ENCODE data around the gene SERPINA6. TPM values are rescaled to one million over a fixed set of nuclear protein-coding genes. Genes with fewer than 3 reads are reported as not detected.

SERPINA6 gene
- total and polyA plus RNA-seq, 2 donors (not counting 1 experiment from before 2014, with no cell fraction given): not detected

DNA sequence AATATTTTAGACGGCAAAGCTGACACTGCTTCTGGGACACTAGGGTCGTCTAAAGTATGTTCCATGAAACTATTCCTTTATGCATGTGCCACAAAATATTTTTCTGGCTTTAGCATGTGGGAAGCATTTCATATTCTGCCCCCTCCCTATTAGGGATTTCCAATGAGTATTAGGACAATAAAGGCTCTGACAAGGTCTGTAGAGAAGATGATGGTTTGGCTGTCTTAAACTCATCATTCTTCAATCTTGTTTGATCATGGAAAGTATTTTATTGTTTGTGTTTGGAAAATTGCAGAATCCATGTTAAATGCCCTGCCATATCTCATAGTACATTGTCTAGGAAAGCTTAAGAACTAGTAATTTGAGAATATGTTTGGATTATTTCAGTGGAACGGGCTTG, 42.5 kb upstream of the SERPINA6 start:
- H3K27me3 ChIP-seq (ENCODE audit: control insufficient read depth, insufficient read depth, low read length): no peaks in the 10 kb centered on the region
- H3K27ac ChIP-seq (ENCODE audit: insufficient read depth, low read length): no peak overlapping the region
- H2AFZ ChIP-seq (ENCODE audit: low read length): no peak overlapping the region
- DNase-seq (ENCODE audit: low read depth in 2 of 2): no peak
- H3K9ac ChIP-seq (ENCODE audit: insufficient read depth, low read length): no peak overlapping the region
- no peaks in the 10 kb centered on the region for H3K79me2 ChIP-seq (ENCODE audit: control insufficient read depth, insufficient read depth, low read length)
- TF ChIP-seq, protein P1, sequence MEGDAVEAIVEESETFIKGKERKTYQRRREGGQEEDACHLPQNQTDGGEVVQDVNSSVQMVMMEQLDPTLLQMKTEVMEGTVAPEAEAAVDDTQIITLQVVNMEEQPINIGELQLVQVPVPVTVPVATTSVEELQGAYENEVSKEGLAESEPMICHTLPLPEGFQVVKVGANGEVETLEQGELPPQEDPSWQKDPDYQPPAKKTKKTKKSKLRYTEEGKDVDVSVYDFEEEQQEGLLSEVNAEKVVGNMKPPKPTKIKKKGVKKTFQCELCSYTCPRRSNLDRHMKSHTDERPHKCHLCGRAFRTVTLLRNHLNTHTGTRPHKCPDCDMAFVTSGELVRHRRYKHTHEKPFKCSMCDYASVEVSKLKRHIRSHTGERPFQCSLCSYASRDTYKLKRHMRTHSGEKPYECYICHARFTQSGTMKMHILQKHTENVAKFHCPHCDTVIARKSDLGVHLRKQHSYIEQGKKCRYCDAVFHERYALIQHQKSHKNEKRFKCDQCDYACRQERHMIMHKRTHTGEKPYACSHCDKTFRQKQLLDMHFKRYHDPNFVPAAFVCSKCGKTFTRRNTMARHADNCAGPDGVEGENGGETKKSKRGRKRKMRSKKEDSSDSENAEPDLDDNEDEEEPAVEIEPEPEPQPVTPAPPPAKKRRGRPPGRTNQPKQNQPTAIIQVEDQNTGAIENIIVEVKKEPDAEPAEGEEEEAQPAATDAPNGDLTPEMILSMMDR (conservative IDR thresholded peaks at IDR 0.05 in 1 of 2, IDR thresholded peaks at IDR 0.05 in 1 of 2; ENCODE audit: low read depth in 1 of 2, low read length in 2 of 2): no peak
- TF ChIP-seq EZH2 (IDR thresholded peaks at IDR 0.05; ENCODE audit: low read length, missing control alignments): no peak
- H3K9me3 ChIP-seq (ENCODE audit: control insufficient read depth, insufficient read depth, low read depth, low read length): no peaks in the 10 kb centered on the region
- no peaks in the 10 kb centered on the region for H3K36me3 ChIP-seq (ENCODE audit: control insufficient read depth, insufficient read depth, low read length)
- H3K4me2 ChIP-seq (ENCODE audit: extremely low read depth, insufficient read depth, low read length): no peak overlapping the region
- no peaks in the 10 kb centered on the region for H3K4me1 ChIP-seq (ENCODE audit: control insufficient read depth, extremely low read depth, insufficient read depth, low read length)
- H4K20me1 ChIP-seq (ENCODE audit: control insufficient read depth, extremely low read depth, insufficient read depth, low read length): no peaks in the 10 kb centered on the region
- H3K4me3 ChIP-seq (replicated peaks in 1 of 4; ENCODE audit: control extremely low read depth in 1 of 4, insufficient read depth in 1 of 4, low read depth in 3 of 4, low read length in 4 of 4): no peak overlapping the region

DNA sequence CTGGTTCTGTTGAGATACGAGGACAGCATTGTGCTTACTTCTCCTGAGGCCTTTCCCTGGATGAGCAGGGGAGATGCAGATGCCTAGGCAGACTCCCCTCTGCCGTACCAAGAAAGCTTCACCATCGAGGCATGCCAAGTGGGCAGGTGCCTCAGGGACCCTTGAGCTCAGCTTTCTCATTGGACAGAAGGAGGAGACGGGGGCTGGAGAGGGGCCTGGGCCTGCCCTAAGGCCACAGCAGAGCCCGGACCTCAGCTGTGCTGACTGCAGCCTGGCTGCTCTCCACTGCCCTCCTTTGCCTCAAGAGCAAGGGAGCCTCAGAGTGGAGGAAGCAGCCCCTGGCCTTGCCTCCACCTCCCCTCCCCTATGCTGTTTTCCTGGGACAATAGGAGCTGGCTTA, 41.8 kb upstream of the SERPINA6 start:
- Histone ChIP-seq H3K4me3 (replicated peaks in 1 of 4; ENCODE audit: control extremely low read depth in 1 of 4, insufficient read depth in 1 of 4, low read depth in 3 of 4, low read length in 4 of 4) (no peak overlapping the region), H3K79me2 (ENCODE audit: control insufficient read depth, insufficient read depth, low read length) (no peaks in the 10 kb centered on the region), H3K36me3 (ENCODE audit: control insufficient read depth, insufficient read depth, low read length) (no peaks in the 10 kb centered on the region), H3K4me2 (ENCODE audit: extremely low read depth, insufficient read depth, low read length) (no peak overlapping the region), H3K4me1 (ENCODE audit: control insufficient read depth, extremely low read depth, insufficient read depth, low read length) (no peaks in the 10 kb centered on the region), H3K27ac (ENCODE audit: insufficient read depth, low read length) (no peak overlapping the region), H4K20me1 (ENCODE audit: control insufficient read depth, extremely low read depth, insufficient read depth, low read length) (no peaks in the 10 kb centered on the region), H3K9me3 (ENCODE audit: control insufficient read depth, insufficient read depth, low read depth, low read length) (no peaks in the 10 kb centered on the region), H3K27me3 (ENCODE audit: control insufficient read depth, insufficient read depth, low read length) (no peaks in the 10 kb centered on the region), H2AFZ (ENCODE audit: low read length) (no peak overlapping the region), H3K9ac (ENCODE audit: insufficient read depth, low read length) (no peak overlapping the region)
- TF ChIP-seq EZH2 (IDR thresholded peaks at IDR 0.05; ENCODE audit: low read length, missing control alignments): no peak
- TF ChIP-seq, protein P1 (conservative IDR thresholded peaks at IDR 0.05 in 1 of 2, IDR thresholded peaks at IDR 0.05 in 1 of 2; ENCODE audit: low read depth in 1 of 2, low read length in 2 of 2): no peak
- DNase-seq (ENCODE audit: low read depth in 2 of 2): no peak

DNA sequence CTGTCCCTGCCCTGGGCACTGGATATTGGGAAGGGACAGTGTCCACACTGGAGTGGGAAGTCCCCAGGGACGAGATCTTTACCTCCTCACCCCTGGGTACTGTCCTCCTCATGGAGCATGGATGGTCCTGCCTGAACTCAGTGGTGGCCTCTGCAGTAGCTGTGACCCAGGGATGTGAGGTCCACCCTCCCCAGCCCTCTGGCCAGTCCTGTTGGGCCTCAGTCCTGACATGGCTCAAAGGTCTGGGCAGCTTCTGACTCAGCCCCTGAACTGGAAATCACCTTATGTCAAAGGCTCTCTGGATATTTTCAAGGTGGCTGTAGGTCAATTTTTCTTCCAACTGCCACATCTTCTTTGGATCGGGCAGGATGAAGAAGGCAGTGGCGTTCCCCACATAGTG, 40.9 kb upstream of the SERPINA6 start:
- H3K4me1 ChIP-seq (ENCODE audit: control insufficient read depth, extremely low read depth, insufficient read depth, low read length): no peaks in the 10 kb centered on the region
- no peak for DNase-seq (ENCODE audit: low read depth in 2 of 2)
- H3K36me3 ChIP-seq (ENCODE audit: control insufficient read depth, insufficient read depth, low read length): no peaks in the 10 kb centered on the region
- H3K27me3 ChIP-seq (ENCODE audit: control insufficient read depth, insufficient read depth, low read length): no peaks in the 10 kb centered on the region
- H3K9me3 ChIP-seq (ENCODE audit: control insufficient read depth, insufficient read depth, low read depth, low read length): no peaks in the 10 kb centered on the region
- H2AFZ ChIP-seq (ENCODE audit: low read length): no peak overlapping the region
- H4K20me1 ChIP-seq (ENCODE audit: control insufficient read depth, extremely low read depth, insufficient read depth, low read length): no peaks in the 10 kb centered on the region
- no peaks in the 10 kb centered on the region for H3K79me2 ChIP-seq (ENCODE audit: control insufficient read depth, insufficient read depth, low read length)
- no peak overlapping the region for H3K4me2 ChIP-seq (ENCODE audit: extremely low read depth, insufficient read depth, low read length)
- TF ChIP-seq, protein P1 (conservative IDR thresholded peaks at IDR 0.05 in 1 of 2, IDR thresholded peaks at IDR 0.05 in 1 of 2; ENCODE audit: low read depth in 1 of 2, low read length in 2 of 2): no peak
- no peak for TF ChIP-seq EZH2 (IDR thresholded peaks at IDR 0.05; ENCODE audit: low read length, missing control alignments)
- no peak overlapping the region for H3K27ac ChIP-seq (ENCODE audit: insufficient read depth, low read length)
- H3K4me3 ChIP-seq (replicated peaks in 1 of 4; ENCODE audit: control extremely low read depth in 1 of 4, insufficient read depth in 1 of 4, low read depth in 3 of 4, low read length in 4 of 4): no peak overlapping the region
- H3K9ac ChIP-seq (ENCODE audit: insufficient read depth, low read length): no peak overlapping the region
